H1 (cell line): ENCODE data around the gene VWA3B. TPM values are rescaled to one million over a fixed set of nuclear protein-coding genes. Genes with fewer than 3 reads are reported as not detected.

Experiments
- CTCF ChIA-PET: fragments of 300-600 bp; sonication (Branson Sonifier 250); formaldehyde crosslinking; loops from one replicate; lab custom pipeline; 2021; ENCODE audit not compliant: partially characterized antibody; lab: Charles Lee
- POLR2A ChIA-PET: fragments of 300-600 bp; sonication (Branson Sonifier 250); formaldehyde crosslinking; loops from one replicate; lab custom pipeline; 2021; ENCODE audit warnings: inconsistent platforms; ENCODE audit not compliant: partially characterized antibody; lab: Charles Lee
- DNase-seq, 2 experiments: peaks; one replicate each; pipeline versions ENCODE4 v3.0.0 to v3.0.0-alpha.2; 2010 to 2022; ENCODE audit warnings: low spot score in 2 of 2, low read depth in 1 of 2, mixed read lengths in 1 of 2
- FAIRE-seq: peaks from 2 replicates; lab custom pipeline; 2011; peaks lifted over from hg19 to GRCh38; lab: Jason Lieb, UNC
- H2AFZ ChIP-seq: 2 replicates; pipeline ENCODE4 v1.8.1; 2012; ENCODE audit warnings: low read length, inconsistent platforms
- H2AK5ac ChIP-seq: 2 replicates; pipeline ENCODE4 v1.6.1; 2013; ENCODE audit warnings: low read depth, low read length
- H2BK120ac ChIP-seq: replicated peaks from 2 replicates; pipeline ENCODE3; 2013; ENCODE audit warnings: low read depth, low read length, inconsistent platforms
- H2BK12ac ChIP-seq: 2 replicates; pipeline ENCODE4 v1.6.1; 2013; ENCODE audit warnings: low read depth, low read length
- H2BK15ac ChIP-seq: 2 replicates; pipeline ENCODE4 v1.6.1; 2013; ENCODE audit warnings: low read length
- H2BK20ac ChIP-seq: 2 replicates; pipeline ENCODE4 v1.6.1; 2013; ENCODE audit warnings: low read length
- H2BK5ac ChIP-seq: 2 replicates; pipeline ENCODE4 v1.6.1; 2013; ENCODE audit warnings: low read depth, low read length
- H3K14ac ChIP-seq: 2 replicates; pipeline ENCODE4 v1.6.1; 2013; ENCODE audit warnings: inconsistent platforms; ENCODE audit not compliant: insufficient read length
- H3K18ac ChIP-seq: 2 replicates; pipeline ENCODE4 v1.6.1; 2013; ENCODE audit warnings: low read length; ENCODE audit errors: extremely low read depth
- H3K23ac ChIP-seq: 2 replicates; pipeline ENCODE4 v1.6.1; 2013; ENCODE audit warnings: inconsistent platforms; ENCODE audit not compliant: insufficient read length
- H3K23me2 ChIP-seq: 2 replicates; pipeline ENCODE4 v1.6.1; 2013; ENCODE audit warnings: low read depth, low read length
- H3K27ac ChIP-seq: 2 replicates; pipeline ENCODE4 v1.6.1; 2011; ENCODE audit warnings: low read depth, low read length, inconsistent platforms
- H3K27me3 ChIP-seq, 4 experiments: replicated peaks in 1 of 4; 1 replicate in 1 of 4; 2 replicates in 3 of 4; pipeline versions ENCODE4 v1.6.1 to v1.8.1; 2011 to 2013; ENCODE audit warnings: low read length in 3 of 4, mild to moderate bottlenecking in 3 of 4, inconsistent platforms in 2 of 4, mixed read lengths in 2 of 4, moderate library complexity in 1 of 4; ENCODE audit not compliant: control insufficient read depth in 3 of 4, insufficient read depth in 3 of 4; ENCODE audit errors: extremely low read depth in 1 of 4
- H3K36me3 ChIP-seq, 4 experiments: 2 replicates each; pipeline versions ENCODE4 v1.6.1 to v1.8.1; 2011 to 2013; ENCODE audit warnings: mild to moderate bottlenecking in 4 of 4, low read length in 3 of 4, moderate library complexity in 2 of 4, control low read depth in 1 of 4, inconsistent platforms in 1 of 4; ENCODE audit not compliant: insufficient read depth in 4 of 4, control insufficient read depth in 2 of 4
- H3K4ac ChIP-seq: replicated peaks from 2 replicates; pipeline ENCODE3; 2013; ENCODE audit warnings: low read length, low read depth, mixed read lengths, inconsistent platforms; ENCODE audit not compliant: insufficient read length
- H3K4me1 ChIP-seq, 4 experiments: replicated peaks in 1 of 4; 1 replicate in 1 of 4; 2 replicates in 3 of 4; pipeline versions ENCODE4 v1.6.1 to v1.8.1; 2011 to 2013; ENCODE audit warnings: low read length in 3 of 4, inconsistent platforms in 2 of 4, mixed read lengths in 1 of 4; ENCODE audit not compliant: insufficient read depth in 4 of 4, control insufficient read depth in 3 of 4
- H3K4me2 ChIP-seq, 2 experiments: 2 replicates each; pipeline versions ENCODE4 v1.6.1 to v1.8.1; 2011 to 2013; ENCODE audit warnings: low read depth in 2 of 2, low read length in 2 of 2, control low read depth in 1 of 2, inconsistent platforms in 1 of 2, mild to moderate bottlenecking in 1 of 2; ENCODE audit not compliant: insufficient read depth in 1 of 2
- H3K4me3 ChIP-seq, 4 experiments: fragments of 200-600, 300-600 bp in 1 of 4; sonication (generic), shearing (Covaris generic), sonication (Bioruptor Twin) in 1 of 4; 2 replicates each; pipeline versions ENCODE4 v1.5.1 to v1.8.1; 2011 to 2016; ENCODE audit warnings: low read length in 4 of 4, low read depth in 3 of 4, control low read depth in 2 of 4, inconsistent platforms in 2 of 4, mild to moderate bottlenecking in 2 of 4, mixed read lengths in 1 of 4, moderate library complexity in 1 of 4; ENCODE audit not compliant: insufficient read depth in 2 of 4; ENCODE audit errors: extremely low read depth in 1 of 4
- H3K56ac ChIP-seq: replicated peaks from 2 replicates; pipeline ENCODE3; 2013; ENCODE audit warnings: low read depth, mild to moderate bottlenecking, mixed read lengths, low read length, inconsistent platforms; ENCODE audit not compliant: insufficient read length
- H3K79me1 ChIP-seq: 2 replicates; pipeline ENCODE4 v1.6.1; 2013; ENCODE audit warnings: low read depth, low read length, control low read depth
- H3K79me2 ChIP-seq, 2 experiments: 2 replicates each; pipeline versions ENCODE4 v1.6.1 to v1.8.1; 2012 to 2013; ENCODE audit warnings: low read length in 2 of 2, mild to moderate bottlenecking in 2 of 2, inconsistent platforms in 1 of 2; ENCODE audit not compliant: insufficient read depth in 2 of 2, control insufficient read depth in 1 of 2
- H3K9ac ChIP-seq, 4 experiments: replicated peaks in 1 of 4; 1 replicate in 1 of 4; 2 replicates in 3 of 4; pipeline versions ENCODE4 v1.6.1 to v1.8.1; 2011 to 2013; ENCODE audit warnings: low read depth in 3 of 4, low read length in 3 of 4, control low read depth in 2 of 4, mild to moderate bottlenecking in 2 of 4, moderate library complexity in 2 of 4, inconsistent platforms in 1 of 4; ENCODE audit errors: extremely low read depth in 1 of 4
- H3K9me3 ChIP-seq, 2 experiments: 2 replicates each; pipeline versions ENCODE4 v1.6.1 to v1.8.1; 2012 to 2013; ENCODE audit warnings: mild to moderate bottlenecking in 2 of 2, moderate library complexity in 2 of 2, control low read depth in 1 of 2, inconsistent platforms in 1 of 2, low read depth in 1 of 2, low read length in 1 of 2, mixed read lengths in 1 of 2; ENCODE audit not compliant: insufficient read depth in 2 of 2
- H4K20me1 ChIP-seq, 2 experiments: replicated peaks in 1 of 2; 2 replicates each; pipeline versions ENCODE3 to v1.8.1; 2011 to 2013; ENCODE audit warnings: inconsistent platforms in 2 of 2, low read length in 2 of 2, mild to moderate bottlenecking in 1 of 2; ENCODE audit not compliant: insufficient read depth in 2 of 2, control insufficient read depth in 1 of 2
- H4K5ac ChIP-seq: 2 replicates; pipeline ENCODE4 v1.6.1; 2013; ENCODE audit warnings: low read length, low read depth, mixed read lengths, inconsistent platforms; ENCODE audit not compliant: insufficient read length
- H4K8ac ChIP-seq: 2 replicates; pipeline ENCODE4 v1.8.0; 2013; ENCODE audit warnings: mild to moderate bottlenecking, moderate library complexity, low read length, inconsistent platforms; ENCODE audit not compliant: insufficient read depth; ENCODE audit errors: extremely low read depth
- H4K91ac ChIP-seq: replicated peaks from 2 replicates; pipeline ENCODE3; 2013; ENCODE audit warnings: low read length, mixed read lengths, inconsistent platforms; ENCODE audit not compliant: insufficient read length
- EGR1 ChIP-seq: IDR thresholded peaks from 2 replicates; pipeline ENCODE4 v1.6.1; 2011; ENCODE audit warnings: low read depth, low read length, borderline replicate concordance
- EZH2 ChIP-seq: fragments of 200-600 bp; sonication (generic); IDR thresholded peaks from 2 replicates; pipeline ENCODE4 v1.7.1; 2012; ENCODE audit warnings: low read depth, mild to moderate bottlenecking, moderate library complexity, low read length, inconsistent platforms; ENCODE audit not compliant: severe bottlenecking
- HDAC2 ChIP-seq, 2 experiments: fragments of 300-600 bp in 1 of 2; sonication (generic) in 1 of 2; IDR thresholded peaks; 2 replicates each; pipeline ENCODE4 v1.6.1; 2011 to 2012; ENCODE audit warnings: low read depth in 2 of 2, low read length in 2 of 2, mild to moderate bottlenecking in 2 of 2, moderate library complexity in 2 of 2, borderline replicate concordance in 1 of 2, inconsistent platforms in 1 of 2
- KDM4A ChIP-seq: IDR thresholded peaks from one replicate; pipeline ENCODE4 v1.7.1; 2012; ENCODE audit warnings: low read depth, mild to moderate bottlenecking, moderate library complexity, low read length, inconsistent platforms; ENCODE audit not compliant: severe bottlenecking
- PHF8 ChIP-seq: fragments of 200-600 bp; sonication (generic); conservative IDR thresholded peaks from 2 replicates; pipeline ENCODE4 v1.7.1; 2012; ENCODE audit warnings: low read depth, mild to moderate bottlenecking, inconsistent platforms, low read length, moderate library complexity
- TAF7 ChIP-seq: optimal IDR thresholded peaks from 2 replicates; pipeline ENCODE3; 2011; ENCODE audit warnings: low read depth, mild to moderate bottlenecking, inconsistent platforms, low read length, moderate library complexity, borderline replicate concordance
- WGBS, 2 experiments: shearing (Covaris generic) in 1 of 2; methylation state at CpG; one replicate each; pipeline versions ENCODE4 v1.1.6 to v1.1.7; 2013 to 2015; ENCODE audit warnings: low lambda C conversion rate in 2 of 2, mixed read lengths in 2 of 2, inconsistent platforms in 1 of 2, low coverage in 1 of 2, missing lambda C conversion rate in 1 of 2; ENCODE audit not compliant: insufficient replicate concordance in 2 of 2, insufficient coverage in 1 of 2, insufficient read length in 1 of 2; ENCODE audit errors: extremely low coverage in 1 of 2, missing lambda C conversion rate in 1 of 2; 5-methylcytosine and 5-hydroxymethylcytosine counted together
- polyA plus RNA-seq, 7 experiments: library from polyadenylated mRNA; depleted of rRNA in 3 of 7; stranded (reverse) in 5 of 7; unstranded in 2 of 7; fragments of >200 nt in 5 of 7; fragments of 200-250 nt in 2 of 7; gene quantifications; 1 replicate in 5 of 7; 2 replicates in 1 of 7; 4 replicates in 1 of 7; pipeline versions ENCODE4 v1.2.1 to v1.2.3, GENCODE V29; 2011 to 2013; ENCODE audit warnings: missing spikeins in 2 of 7, mixed read lengths in 2 of 7
- total RNA-seq: library from RNA; stranded (reverse); fragmentation: NEBNext Ultra II Directional; extraction: Animal tissue kit (Norgen Biotek cat#: 25700); gene quantifications from 2 replicates; pipeline ENCODE4 v1.2.1, GENCODE V29; 2021
- TF ChIP-seq, protein P1 (sequence below), 3 experiments: IDR thresholded peaks; 1 replicate in 2 of 3; 2 replicates in 1 of 3; pipeline versions ENCODE4 v1.5.1 to v1.6.1; 2011; ENCODE audit warnings: low read length in 3 of 3, mild to moderate bottlenecking in 3 of 3, inconsistent platforms in 2 of 3, low read depth in 1 of 3, moderate library complexity in 1 of 3; ENCODE audit not compliant: insufficient read depth in 1 of 3; ENCODE audit errors: control extremely low read depth in 1 of 3

The VWA3B gene
- total and polyA plus RNA-seq, 2 of the 8 experiments (the other 6 are each of a cell fraction or from before 2014, with no cell fraction given): not detected

GRCh38 chr2:98346311-98347236, 259.6 kb downstream of the VWA3B start, which contains the start of gene CNGA3:
Gene CNGA3, plus strand, starts transcription at chr2:98346456. Its CDS starts 23,520 bp downstream, at chr2:98369976.
- Histone ChIP-seq H3K9ac (no peak within 1 kb of the TSS), H2BK20ac (no peak within 1 kb of the TSS), H3K18ac (no peak within 1 kb of the TSS), H3K23me2 (peaks cover 10% of the 10 kb centered on the region; the same call in 1 of the 2 replicates), H4K8ac (no peak within 1 kb of the TSS), H3K4ac (no peak within 1 kb of the TSS), H3K4me3 (peak within 1 kb of the TSS; percentile 32 to 61 (median 36); a peak in 7 of 8 replicates), H2BK15ac (no peak within 1 kb of the TSS), H2BK12ac (no peak within 1 kb of the TSS), H3K4me1 (peaks cover 0 to 12% (median 5%) of the 10 kb centered on the region in 4 experiments; a peak in 6 of 7 replicates), H2AK5ac (no peak within 1 kb of the TSS), H3K23ac (no peak within 1 kb of the TSS), H4K5ac (no peak within 1 kb of the TSS), H2AFZ (no peak within 1 kb of the TSS), H3K56ac (no peak within 1 kb of the TSS), H2BK5ac (no peak within 1 kb of the TSS), H3K14ac (no peak within 1 kb of the TSS), H4K91ac (no peak within 1 kb of the TSS), H3K9me3 (peaks cover 0 to 7% of the 10 kb centered on the region in 2 experiments; a peak in 2 of 4 replicates), H3K4me2 (peak within 1 kb of the TSS; percentile 64 to 84), H3K36me3 (no peaks in the 10 kb centered on the region), H3K27me3 (peaks cover 38 to 63% (median 58%) of the 10 kb centered on the region in 4 experiments), H4K20me1 (peaks cover 6% of the 10 kb centered on the region in 2 experiments), H3K79me1 (no peaks in the 10 kb centered on the region), H3K79me2 (no peaks in the 10 kb centered on the region), H2BK120ac (no peak within 1 kb of the TSS), H3K27ac (no peak within 1 kb of the TSS)
- DNase-seq: peak in 1 of 2 experiments; percentile 85
- no peak for FAIRE-seq
- ChIA-PET POLR2A (no interaction called here), CTCF (interaction anchor here (1.9 kb wide), 1 partner anchor 36 kb away, joined by 8 read pairs; no protein-coding TSS in a partner anchor)
- 2% methylated on average over 39 of the region's 72 CpGs; no CpG with 5 or more reads in 1 of the 2 experiments for WGBS, 2 experiments
- peak; percentile 25 for TF ChIP-seq TAF7
- TF ChIP-seq KDM4A: peak; percentile 36
- TF ChIP-seq EGR1: 0 out of 2 replicates have a peak, but pooled peaks have one; percentile 17
- no peak for TF ChIP-seq PHF8
- TF ChIP-seq, protein P1, sequence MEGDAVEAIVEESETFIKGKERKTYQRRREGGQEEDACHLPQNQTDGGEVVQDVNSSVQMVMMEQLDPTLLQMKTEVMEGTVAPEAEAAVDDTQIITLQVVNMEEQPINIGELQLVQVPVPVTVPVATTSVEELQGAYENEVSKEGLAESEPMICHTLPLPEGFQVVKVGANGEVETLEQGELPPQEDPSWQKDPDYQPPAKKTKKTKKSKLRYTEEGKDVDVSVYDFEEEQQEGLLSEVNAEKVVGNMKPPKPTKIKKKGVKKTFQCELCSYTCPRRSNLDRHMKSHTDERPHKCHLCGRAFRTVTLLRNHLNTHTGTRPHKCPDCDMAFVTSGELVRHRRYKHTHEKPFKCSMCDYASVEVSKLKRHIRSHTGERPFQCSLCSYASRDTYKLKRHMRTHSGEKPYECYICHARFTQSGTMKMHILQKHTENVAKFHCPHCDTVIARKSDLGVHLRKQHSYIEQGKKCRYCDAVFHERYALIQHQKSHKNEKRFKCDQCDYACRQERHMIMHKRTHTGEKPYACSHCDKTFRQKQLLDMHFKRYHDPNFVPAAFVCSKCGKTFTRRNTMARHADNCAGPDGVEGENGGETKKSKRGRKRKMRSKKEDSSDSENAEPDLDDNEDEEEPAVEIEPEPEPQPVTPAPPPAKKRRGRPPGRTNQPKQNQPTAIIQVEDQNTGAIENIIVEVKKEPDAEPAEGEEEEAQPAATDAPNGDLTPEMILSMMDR (IDR thresholded peaks at IDR 0.05; ENCODE audit: control extremely low read depth in 1 of 3, insufficient read depth in 1 of 3, low read depth in 1 of 3, low read length in 3 of 3): no peak
- TF ChIP-seq HDAC2 (IDR thresholded peaks at IDR 0.05; ENCODE audit: borderline replicate concordance in 1 of 2, low read depth in 2 of 2, low read length in 2 of 2): peak in 1 of 2 experiments; percentile 48; a peak in 2 of 4 replicates
- peak; percentile 48 for TF ChIP-seq EZH2
